Suprapubic skin (tissue), 4 donors: Measurements from ENCODE around the gene CHSY1.

ENCODE experiments used
- CTCF ChIP-seq, 2 donors: fragments of 200-600 bp in 1 of 2; fragments of 450-650 bp in 1 of 2; sonication (generic) in 1 of 2; IDR thresholded peaks; one replicate each; pipeline ENCODE4 v1.5.1; 2016 to 2019; ENCODE audit warnings: antibody characterized with exemption in 2 of 2, mild to moderate bottlenecking in 1 of 2, moderate library complexity in 1 of 2
- EP300 ChIP-seq: sonication (generic); formaldehyde crosslinking; IDR thresholded peaks from one replicate; pipeline ENCODE4 v1.6.1; 2017; ENCODE audit warnings: antibody characterized with exemption
- POLR2A ChIP-seq, 2 donors: fragments of 450-650 bp; IDR thresholded peaks; one replicate each; pipeline ENCODE4 v1.6.1; 2017; ENCODE audit warnings: antibody characterized with exemption in 2 of 2, mild to moderate bottlenecking in 2 of 2, moderate library complexity in 2 of 2
- POLR2AphosphoS5 ChIP-seq, 3 donors: sonication (generic); formaldehyde crosslinking; IDR thresholded peaks; one replicate each; pipeline ENCODE4 v1.6.1; 2017; ENCODE audit warnings: antibody characterized with exemption in 3 of 3

GRCh38 chr15:101267320-101268104 is 15.7 kb upstream of the CHSY1 start:
- TF ChIP-seq POLR2A (IDR thresholded peaks at IDR 0.05): no peak
- TF ChIP-seq CTCF (IDR thresholded peaks at IDR 0.05): no peak
- TF ChIP-seq EP300: no peak
- no peak for TF ChIP-seq POLR2AphosphoS5 (IDR thresholded peaks at IDR 0.05)
